SU-DHL-6 (cell line): ENCODE data around the gene RAB3C.
"Not testable (repeated sequence)": the region's sequence is repeated elsewhere in the genome, so short reads cannot be mapped to it uniquely, and the experiment has no call there.

Experiments
- H2AFZ ChIP-seq: fragments of 200-600 bp; sonication (generic); 2 replicates; pipeline ENCODE4 v1.6.1; 2014; ENCODE audit warnings: low read depth, mild to moderate bottlenecking, moderate library complexity, mixed read lengths, antibody characterized with exemption, low read length; ENCODE audit not compliant: severe bottlenecking
- H3F3A ChIP-seq: fragments of 200-600 bp; shearing (Covaris generic); 2 replicates; pipeline ENCODE4 v1.6.0; 2016; ENCODE audit warnings: antibody characterized with exemption, mild to moderate bottlenecking; ENCODE audit not compliant: insufficient read depth
- H3K27ac ChIP-seq: fragments of 200-600 bp; sonication (generic); 2 replicates; pipeline ENCODE4 v1.5.1; 2016; ENCODE audit warnings: low read depth, mild to moderate bottlenecking, low read length, moderate library complexity, mixed read lengths
- H3K27me3 ChIP-seq: fragments of 200-600 bp; sonication (generic), shearing (Covaris generic); 2 replicates; pipeline ENCODE4 v1.6.0; 2014; ENCODE audit warnings: mild to moderate bottlenecking, low read length
- H3K36me3 ChIP-seq: fragments of 200-600 bp; sonication (generic); 2 replicates; pipeline ENCODE4 v1.6.1; 2014; ENCODE audit warnings: mild to moderate bottlenecking, low read length, mixed read lengths
- H3K4me2 ChIP-seq: fragments of 300-600, 200-600 bp; shearing (Covaris generic), sonication (generic); 2 replicates; pipeline ENCODE4 v1.6.0; 2014; ENCODE audit warnings: low read length, low read depth, mild to moderate bottlenecking; ENCODE audit not compliant: poor library complexity, severe bottlenecking
- H3K4me3 ChIP-seq: fragments of 200-600 bp; sonication (generic); 2 replicates; pipeline ENCODE4 v1.5.1; 2014; ENCODE audit warnings: antibody characterized with exemption, low read length, mild to moderate bottlenecking, mixed read lengths; ENCODE audit not compliant: insufficient read depth, poor library complexity, severe bottlenecking
- H3K79me2 ChIP-seq: fragments of 200-600 bp; sonication (generic); 2 replicates; pipeline ENCODE4 v1.6.1; 2014; ENCODE audit warnings: mild to moderate bottlenecking, low read length, moderate library complexity; ENCODE audit not compliant: insufficient read depth
- H3K9ac ChIP-seq: fragments of 200-600 bp; sonication (generic); 2 replicates; pipeline ENCODE4 v1.7.0; 2014; ENCODE audit warnings: mild to moderate bottlenecking, low read length
- H3K9me2 ChIP-seq: fragments of 200-600 bp; sonication (generic); replicated peaks from 2 replicates; pipeline ENCODE4 v1.6.1; 2014; ENCODE audit warnings: low read length; ENCODE audit not compliant: insufficient read depth
- H3K9me3 ChIP-seq: fragments of 200-600 bp; sonication (generic); 2 replicates; pipeline ENCODE4 v1.6.1; 2014; ENCODE audit warnings: low read length, mixed read lengths; ENCODE audit not compliant: insufficient read depth
- H4K20me1 ChIP-seq: fragments of 200-600 bp; sonication (generic); 2 replicates; pipeline ENCODE4 v1.6.1; 2014; ENCODE audit warnings: low read depth, mild to moderate bottlenecking, antibody characterized with exemption, low read length, moderate library complexity, mixed read lengths
- CTCF ChIP-seq: fragments of 200-600 bp; sonication (generic); IDR thresholded peaks from one replicate; pipeline ENCODE4 v1.5.1; 2017; ENCODE audit warnings: antibody characterized with exemption, mild to moderate bottlenecking, low read length, moderate library complexity; ENCODE audit not compliant: insufficient read depth, poor library complexity, severe bottlenecking
- EZH2phosphoT487 ChIP-seq: fragments of 200-600 bp; sonication (generic), shearing (Covaris generic); conservative IDR thresholded peaks from 2 replicates; pipeline ENCODE4 v1.6.1; 2018; ENCODE audit warnings: mild to moderate bottlenecking, antibody characterized with exemption, low read length, moderate library complexity, mixed read lengths

The RAB3C gene

GRCh38 chr5:58582803-58583491 lies at the start of gene RAB3C:
Gene RAB3C, plus strand, starts transcription at chr5:58583075. Its CDS starts 134 bp downstream, at chr5:58583209.
- no peak within 1 kb of the TSS for H3K4me3 ChIP-seq
- H3K36me3 ChIP-seq = no peaks in the 10 kb centered on the region

GRCh38 chr5:58541935-58542334 lies 40.9 kb upstream of the RAB3C start:
- H3K27me3 ChIP-seq, H3K9me3 ChIP-seq, H3K27ac ChIP-seq, H2AFZ ChIP-seq, H3K9ac ChIP-seq, H3K79me2 ChIP-seq, H3K4me2 ChIP-seq, H3K4me3 ChIP-seq, H3F3A ChIP-seq, H4K20me1 ChIP-seq, H3K36me3 ChIP-seq, H3K9me2 ChIP-seq: not testable (repeated sequence)

More at GRCh38 chr5:58582803-58583491, at the start of gene RAB3C:
- no peak for TF ChIP-seq EZH2phosphoT487
- TF ChIP-seq CTCF = no peak
- H3K9me3 ChIP-seq = no peaks in the 10 kb centered on the region
- no peak within 1 kb of the TSS for H2AFZ ChIP-seq
- H4K20me1 ChIP-seq = no peaks in the 10 kb centered on the region
- H3K9me2 ChIP-seq = no peaks in the 10 kb centered on the region
- no peaks in the 10 kb centered on the region for H3K79me2 ChIP-seq
- H3F3A ChIP-seq = no peaks in the 10 kb centered on the region
- no peaks in the 10 kb centered on the region for H3K27me3 ChIP-seq
- no peak within 1 kb of the TSS for H3K27ac ChIP-seq
- H3K4me2 ChIP-seq = no peak within 1 kb of the TSS
- no peak within 1 kb of the TSS for H3K9ac ChIP-seq

GRCh38 chr5:58542709-58543108 lies 40.2 kb upstream of the RAB3C start:
- Histone ChIP-seq H3K27me3 (no peaks in the 10 kb centered on the region), H3K4me2 (no peak overlapping the region), H3K36me3 (no peaks in the 10 kb centered on the region), H3K9me2 (no peaks in the 10 kb centered on the region), H3F3A (no peaks in the 10 kb centered on the region), H3K4me3 (no peak overlapping the region), H4K20me1 (no peaks in the 10 kb centered on the region), H3K27ac (no peak overlapping the region), H3K9me3 (no peaks in the 10 kb centered on the region), H2AFZ (no peak overlapping the region), H3K79me2 (no peaks in the 10 kb centered on the region), H3K9ac (no peak overlapping the region)
- TF ChIP-seq CTCF (no peak), EZH2phosphoT487 (no peak)

GRCh38 chr5:58543723-58544122 lies 39.2 kb upstream of the RAB3C start:
- no peaks in the 10 kb centered on the region for H3K79me2 ChIP-seq
- H4K20me1 ChIP-seq = no peaks in the 10 kb centered on the region
- no peaks in the 10 kb centered on the region for H3K9me2 ChIP-seq
- no peak overlapping the region for H3K4me2 ChIP-seq
- no peak for TF ChIP-seq CTCF
- TF ChIP-seq EZH2phosphoT487 = no peak
- no peaks in the 10 kb centered on the region for H3K27me3 ChIP-seq
- H3K4me3 ChIP-seq = no peak overlapping the region
- H3K27ac ChIP-seq = no peak overlapping the region
- H3K9me3 ChIP-seq = no peaks in the 10 kb centered on the region
- no peak overlapping the region for H3K9ac ChIP-seq
- no peak overlapping the region for H2AFZ ChIP-seq
- no peaks in the 10 kb centered on the region for H3F3A ChIP-seq
- H3K36me3 ChIP-seq = no peaks in the 10 kb centered on the region
